A172 (cell line): ENCODE results near the gene FZD8. TPM values are rescaled to one million over a fixed set of nuclear protein-coding genes. Genes with fewer than 3 reads are reported as not detected.

Experiments used
- DNase-seq: peaks from one replicate; pipeline ENCODE4 v3.0.0-alpha.2; 2015; ENCODE audit warnings: low spot score
- total RNA-seq: library from RNA; depleted of rRNA; stranded (reverse); fragments of >200 nt; shearing (Covaris generic); gene quantifications from 2 replicates; pipeline ENCODE4 v1.2.3, GENCODE V29; 2014; rRNA removed

FZD8 gene
- total RNA-seq, 1 experiment from 2014 or later: 5.8 TPM

- peak; percentile 20 for DNase-seq
Measured at GRCh38 chr10:35606430-35606829, 35.7 kb downstream of the FZD8 start.

- DNase-seq: no peak
Measured at GRCh38 chr10:35605191-35605590, 36.9 kb downstream of the FZD8 start, which contains the start of gene GJD4. Gene GJD4 (plus strand): TSS chr10:35605341. CDS start chr10:35605568, 227 bp downstream.

GRCh38 chr10:35600193-35600592, 41.9 kb downstream of the FZD8 start:
- no peak for DNase-seq

- no peak for DNase-seq
Measured at GRCh38 chr10:35598379-35598778, 43.7 kb downstream of the FZD8 start.

- DNase-seq: no peak
Measured at GRCh38 chr10:35595106-35595505, 47.0 kb downstream of the FZD8 start.

DNA sequence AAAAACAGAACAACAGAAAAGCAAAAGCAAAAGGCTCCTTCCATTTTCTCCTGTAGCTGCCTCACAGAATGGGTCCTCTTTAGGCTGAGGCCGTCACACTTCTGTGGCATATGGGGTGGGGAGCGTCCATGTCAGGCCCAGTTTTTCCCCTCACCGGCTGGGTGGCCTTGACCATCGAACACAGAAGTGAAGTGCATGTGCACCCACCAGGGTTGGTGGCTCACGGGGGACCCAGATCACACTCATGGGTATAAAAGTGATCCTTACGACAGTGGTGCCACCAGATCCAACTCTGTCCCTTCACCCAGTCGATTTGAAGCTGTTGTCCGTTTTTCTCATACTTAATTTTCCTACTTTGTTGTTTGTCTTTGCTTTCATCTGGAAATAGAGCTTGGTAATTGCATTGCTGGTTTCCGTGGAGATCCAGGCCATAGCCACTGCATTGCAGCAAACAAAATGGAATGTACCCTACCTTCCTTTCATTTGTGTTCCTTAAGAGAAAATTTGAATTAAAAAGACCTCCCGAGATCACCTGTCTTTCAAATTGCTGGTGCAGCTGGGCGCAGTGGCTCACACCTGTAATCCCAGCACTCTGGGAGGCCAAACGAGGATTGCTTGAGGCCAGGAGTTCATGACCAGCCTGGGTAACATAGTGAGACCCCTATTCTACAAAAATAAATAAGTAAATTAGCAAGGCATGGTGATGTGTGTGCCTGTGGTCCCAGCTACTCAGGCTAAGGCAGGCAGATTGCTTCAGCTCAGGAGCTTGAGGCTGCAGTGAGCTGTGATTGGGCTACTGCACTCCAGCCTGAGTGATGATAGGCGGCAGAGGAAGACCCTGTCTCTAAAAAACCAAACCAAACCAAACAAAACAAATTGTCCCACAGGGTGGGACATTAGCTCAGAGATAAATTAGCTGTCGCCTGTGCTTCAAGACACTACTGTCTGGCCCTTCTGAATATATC, 47.7 kb downstream of the FZD8 start:
- DNase-seq: no peak

DNA sequence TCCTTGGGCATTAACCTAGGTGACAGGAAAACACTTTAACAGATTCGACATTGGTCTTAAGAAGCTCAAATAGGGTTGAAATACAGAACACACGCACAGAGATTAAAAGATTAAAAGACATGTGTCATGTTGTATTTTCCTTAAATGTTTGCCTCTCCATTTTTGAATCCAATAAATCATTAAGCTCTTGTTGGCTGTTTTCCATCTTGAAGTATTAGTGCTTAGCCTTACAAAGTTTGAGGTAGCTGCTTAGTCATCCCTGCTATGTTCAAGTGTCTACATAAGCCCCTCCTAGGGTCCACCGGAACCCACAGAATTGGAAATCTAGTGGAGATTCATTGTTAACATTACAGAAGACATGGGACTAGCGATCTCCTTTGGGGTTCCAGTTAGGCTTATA, 49.7 kb downstream of the FZD8 start:
- no peak for DNase-seq

- no peak for DNase-seq
Measured at GRCh38 chr10:35588836-35589235, 53.3 kb downstream of the FZD8 start.

Other genes starting within 250 kb of the FZD8 start
- not detected in 2 replicates for gene GJD4, start 37.0 kb downstream of the FZD8 start, total RNA-seq